Loucy (cell line): ENCODE results near the gene ENO1.

ENCODE experiments used
- H2AFZ ChIP-seq: fragments of 200-600 bp; sonication (generic); 2 replicates; pipeline ENCODE4 v1.6.0; 2016; ENCODE audit warnings: antibody characterized with exemption, mild to moderate bottlenecking, low read length, moderate library complexity
- H3F3A ChIP-seq: fragments of 200-600 bp; 2 replicates; pipeline ENCODE4 v1.6.0; 2016; ENCODE audit warnings: antibody characterized with exemption, low read depth, mild to moderate bottlenecking
- H3K27me3 ChIP-seq: fragments of 200-600 bp; sonication (generic); 2 replicates; pipeline ENCODE4 v1.6.1; 2014; ENCODE audit warnings: low read length, mild to moderate bottlenecking; ENCODE audit not compliant: insufficient read depth, poor library complexity, severe bottlenecking
- H3K36me3 ChIP-seq: fragments of 200-600 bp; sonication (generic); 2 replicates; pipeline ENCODE4 v1.6.1; 2016; ENCODE audit warnings: low read length; ENCODE audit not compliant: insufficient read depth
- H3K4me1 ChIP-seq: fragments of 200-600 bp; sonication (generic); 2 replicates; pipeline ENCODE4 v1.5.1; 2014; ENCODE audit warnings: low read length, mild to moderate bottlenecking; ENCODE audit not compliant: insufficient read depth, poor library complexity, severe bottlenecking
- H3K4me2 ChIP-seq: fragments of 200-600 bp; sonication (generic); 2 replicates; pipeline ENCODE4 v1.6.0; 2014; ENCODE audit warnings: antibody characterized with exemption, low read length, low read depth, mild to moderate bottlenecking; ENCODE audit not compliant: poor library complexity, severe bottlenecking
- H3K4me3 ChIP-seq: fragments of 200-600 bp; sonication (generic); 2 replicates; pipeline ENCODE4 v1.5.1; 2014; ENCODE audit warnings: low read length, mild to moderate bottlenecking, mixed read lengths; ENCODE audit not compliant: poor library complexity, severe bottlenecking
- H3K79me2 ChIP-seq: fragments of 200-600 bp; sonication (generic); 2 replicates; pipeline ENCODE4 v1.6.1; 2014; ENCODE audit warnings: low read length; ENCODE audit not compliant: insufficient read depth
- H3K9ac ChIP-seq: fragments of 200-600 bp; sonication (generic); 2 replicates; pipeline ENCODE4 v1.6.0; 2014; ENCODE audit warnings: mild to moderate bottlenecking, low read depth, low read length, moderate library complexity; ENCODE audit not compliant: poor library complexity, severe bottlenecking
- H3K9me2 ChIP-seq: fragments of 200-600 bp; sonication (generic); replicated peaks from 2 replicates; pipeline ENCODE4 v1.6.1; 2016; ENCODE audit warnings: low read depth, low read length, mixed read lengths
- H3K9me3 ChIP-seq: fragments of 200-600 bp; sonication (generic); 2 replicates; pipeline ENCODE4 v1.6.1; 2014; ENCODE audit warnings: mild to moderate bottlenecking, antibody characterized with exemption, low read length, low read depth; ENCODE audit not compliant: insufficient read depth
- H4K20me1 ChIP-seq: fragments of 200-600 bp; sonication (generic); 2 replicates; pipeline ENCODE4 v1.6.0; 2014; ENCODE audit warnings: antibody characterized with exemption, low read length, mild to moderate bottlenecking; ENCODE audit not compliant: insufficient read depth, poor library complexity, severe bottlenecking
- CTCF ChIP-seq: fragments of 200-600 bp; sonication (generic); conservative IDR thresholded peaks from 2 replicates; pipeline ENCODE4 v1.5.1; 2014; ENCODE audit warnings: mild to moderate bottlenecking, antibody characterized with exemption, low read length
- EZH2phosphoT487 ChIP-seq: fragments of 200-600 bp; IDR thresholded peaks from 2 replicates; pipeline ENCODE4 v1.6.1; 2018; ENCODE audit warnings: antibody characterized with exemption, mild to moderate bottlenecking, moderate library complexity, borderline replicate concordance

Gene ENO1

GRCh38 chr1:8858888-8859706 is 19.4 kb downstream of the ENO1 start:
- Histone ChIP-seq H3K36me3 (peaks cover 62% of the 10 kb centered on the region), H4K20me1 (peaks cover 65% of the 10 kb centered on the region), H3K79me2 (peaks cover 53% of the 10 kb centered on the region), H3K4me2 (peak overlapping the region; percentile 64), H3F3A (peaks cover 38% of the 10 kb centered on the region), H3K4me3 (peak overlapping the region; percentile 48), H2AFZ (no peak overlapping the region), H3K9me3 (no peaks in the 10 kb centered on the region), H3K27me3 (no peaks in the 10 kb centered on the region), H3K9me2 (no peaks in the 10 kb centered on the region), H3K4me1 (peaks cover 72% of the 10 kb centered on the region), H3K9ac (peak overlapping the region; percentile 58)
- TF ChIP-seq CTCF: peak; percentile 82
- no peak for TF ChIP-seq EZH2phosphoT487

DNA sequence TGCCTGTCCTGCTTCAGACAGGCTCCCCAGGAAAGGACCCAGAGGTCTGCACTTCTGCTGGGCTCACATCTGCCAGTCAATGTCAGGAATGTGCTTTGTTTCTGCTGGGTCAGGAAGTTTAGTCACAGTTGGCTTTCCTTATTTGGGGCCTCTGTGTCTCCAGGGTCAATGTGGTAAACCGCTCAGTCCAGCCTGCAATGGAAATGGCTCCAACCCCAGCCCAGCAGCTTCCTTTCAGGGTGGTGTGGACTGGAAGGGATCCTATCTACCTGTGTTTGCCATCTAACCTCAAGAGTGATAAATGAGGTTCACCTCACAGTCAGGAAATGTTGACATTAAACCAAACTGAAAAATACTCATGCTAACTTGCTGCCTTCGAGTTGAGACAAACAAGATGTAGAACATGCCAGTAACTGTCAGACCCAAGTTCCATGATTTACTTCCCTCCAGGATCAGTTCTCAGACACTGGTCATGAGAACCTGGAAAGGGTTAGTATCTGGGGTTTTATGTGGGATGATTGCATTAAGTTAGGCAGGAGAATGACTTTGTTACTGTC is 20.3 kb downstream of the ENO1 start:
- Histone ChIP-seq H3K4me3 (peak overlapping the region; percentile 51), H3K27me3 (no peaks in the 10 kb centered on the region), H3K9me2 (no peaks in the 10 kb centered on the region), H3F3A (peaks cover 33% of the 10 kb centered on the region), H3K4me1 (peaks cover 63% of the 10 kb centered on the region), H3K36me3 (peaks cover 53% of the 10 kb centered on the region), H3K9me3 (no peaks in the 10 kb centered on the region), H3K9ac (peak overlapping the region; percentile 58), H2AFZ (no peak overlapping the region), H3K79me2 (peaks cover 43% of the 10 kb centered on the region), H4K20me1 (peaks cover 56% of the 10 kb centered on the region), H3K4me2 (peak overlapping the region; percentile 64)
- TF ChIP-seq CTCF (no peak), EZH2phosphoT487 (peak; percentile 34; the same call in 1 of the 2 replicates)

DNA sequence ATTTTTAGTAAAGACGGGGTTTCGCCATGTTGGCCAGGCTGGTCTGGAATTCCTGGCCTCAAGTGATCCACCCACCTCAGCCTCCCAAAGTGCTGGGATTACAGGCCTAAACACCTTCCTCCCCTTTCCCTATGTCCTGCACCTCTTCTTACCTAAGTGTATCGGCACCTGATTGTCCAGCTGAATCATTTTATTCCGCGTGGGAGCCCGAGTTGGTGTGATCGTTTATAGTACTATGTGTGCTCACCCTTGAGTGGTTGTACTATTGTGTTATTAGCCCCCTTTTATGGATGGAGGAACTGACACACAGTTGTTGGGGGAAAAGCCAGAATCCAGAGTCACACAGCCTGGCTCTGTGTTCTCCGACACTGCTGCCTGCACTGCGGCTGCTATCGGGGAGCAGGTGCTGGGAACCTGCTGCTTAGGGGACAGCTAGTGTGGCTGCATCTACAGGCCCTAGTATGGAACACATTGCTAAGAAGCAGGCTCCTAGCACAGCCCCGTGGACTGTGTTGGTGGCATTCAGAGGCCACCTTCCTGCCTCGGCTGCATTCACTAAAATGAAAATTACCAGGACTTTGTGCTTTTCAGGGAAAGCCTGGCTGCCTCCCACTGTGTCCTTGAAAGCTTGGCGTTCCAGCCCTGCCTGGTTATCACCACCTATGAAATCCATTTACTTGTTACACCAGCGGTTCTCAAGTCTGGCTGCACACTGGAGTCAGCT is 21.6 kb downstream of the ENO1 start:
- H3K79me2 ChIP-seq: peaks cover 30% of the 10 kb centered on the region
- H2AFZ ChIP-seq: no peak overlapping the region
- H3K4me1 ChIP-seq: peaks cover 52% of the 10 kb centered on the region
- H3F3A ChIP-seq: peaks cover 27% of the 10 kb centered on the region
- no peaks in the 10 kb centered on the region for H3K27me3 ChIP-seq
- TF ChIP-seq EZH2phosphoT487: no peak
- TF ChIP-seq CTCF: no peak
- peak overlapping the region; percentile 70 for H3K9ac ChIP-seq
- no peaks in the 10 kb centered on the region for H3K9me3 ChIP-seq
- H3K4me2 ChIP-seq: peak overlapping the region; percentile 64
- no peaks in the 10 kb centered on the region for H3K9me2 ChIP-seq
- H3K36me3 ChIP-seq: peaks cover 40% of the 10 kb centered on the region
- peaks cover 43% of the 10 kb centered on the region for H4K20me1 ChIP-seq
- H3K4me3 ChIP-seq: peak overlapping the region; percentile 51
